Tibial artery (tissue), 4 donors: ENCODE results near the gene KLF18.

ENCODE experiments used
- DNase-seq, 2 donors: peaks; one replicate each; pipeline ENCODE4 v3.0.0-alpha.2; 2019
- H3K27ac ChIP-seq, 2 donors: fragments of 200-600 bp; sonication (generic) in 1 of 2; 1 replicate in 1 of 2; 2 replicates in 1 of 2; pipeline ENCODE4 v1.5.1; 2018 to 2019; ENCODE audit warnings: mild to moderate bottlenecking in 1 of 2
- H3K27me3 ChIP-seq, 2 donors: fragments of 200-600 bp; sonication (generic) in 1 of 2; one replicate each; pipeline versions ENCODE4 v1.5.1 to v1.6.0; 2016 to 2019
- H3K36me3 ChIP-seq, 3 donors: fragments of 200-600 bp; sonication (generic) in 2 of 3; one replicate each; pipeline ENCODE4 v1.5.1; 2016 to 2019; ENCODE audit warnings: mild to moderate bottlenecking in 2 of 3
- H3K4me1 ChIP-seq, 4 donors: fragments of 200-600 bp; sonication (generic) in 2 of 4; 1 replicate in 3 of 4; 2 replicates in 1 of 4; pipeline ENCODE4 v1.5.1; 2016 to 2019
- H3K4me3 ChIP-seq, 2 donors: fragments of 200-600 bp; sonication (generic) in 1 of 2; 1 replicate in 1 of 2; 2 replicates in 1 of 2; pipeline ENCODE4 v1.5.1; 2018 to 2019; ENCODE audit warnings: mild to moderate bottlenecking in 2 of 2
- H3K9me3 ChIP-seq, 3 donors: fragments of 200-600 bp; sonication (generic) in 1 of 3; one replicate each; pipeline ENCODE4 v1.5.1; 2016 to 2019
- intact Hi-C: fragments of 100-400 bp; cut with DNase I; formaldehyde crosslinking; loops from one replicate; pipeline ENCODE4 v1.15.0; 2023; ENCODE audit warnings: low total_unique reads
- TF ChIP-seq, protein P1 (sequence below), 2 experiments: fragments of 200-600 bp in 1 of 2; fragments of 450-650 bp in 1 of 2; IDR thresholded peaks; one replicate each; pipeline ENCODE4 v1.5.1; 2017 to 2019; ENCODE audit warnings: antibody characterized with exemption in 2 of 2, mild to moderate bottlenecking in 1 of 2, moderate library complexity in 1 of 2

The KLF18 gene

DNA sequence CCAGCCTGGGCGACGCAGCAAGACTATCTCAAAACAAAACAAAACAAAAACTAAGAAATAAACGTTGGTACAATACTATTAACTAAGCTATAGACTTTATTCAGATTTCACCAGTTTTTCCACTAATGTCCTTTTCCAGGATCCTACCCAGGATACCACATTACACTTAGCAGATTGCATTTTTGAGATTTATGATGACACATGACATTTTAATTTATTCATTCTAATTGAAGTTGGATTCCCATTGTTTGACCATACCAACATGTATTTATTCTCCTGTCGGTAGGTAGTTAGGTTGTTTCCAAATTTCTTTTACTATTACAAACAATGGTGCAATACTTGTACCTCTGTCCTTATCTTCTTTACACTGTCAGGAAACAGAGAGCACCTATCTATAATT is 29.6 kb downstream of the KLF18 start:
- intact Hi-C loops = no loop called here
- TF ChIP-seq, protein P1, sequence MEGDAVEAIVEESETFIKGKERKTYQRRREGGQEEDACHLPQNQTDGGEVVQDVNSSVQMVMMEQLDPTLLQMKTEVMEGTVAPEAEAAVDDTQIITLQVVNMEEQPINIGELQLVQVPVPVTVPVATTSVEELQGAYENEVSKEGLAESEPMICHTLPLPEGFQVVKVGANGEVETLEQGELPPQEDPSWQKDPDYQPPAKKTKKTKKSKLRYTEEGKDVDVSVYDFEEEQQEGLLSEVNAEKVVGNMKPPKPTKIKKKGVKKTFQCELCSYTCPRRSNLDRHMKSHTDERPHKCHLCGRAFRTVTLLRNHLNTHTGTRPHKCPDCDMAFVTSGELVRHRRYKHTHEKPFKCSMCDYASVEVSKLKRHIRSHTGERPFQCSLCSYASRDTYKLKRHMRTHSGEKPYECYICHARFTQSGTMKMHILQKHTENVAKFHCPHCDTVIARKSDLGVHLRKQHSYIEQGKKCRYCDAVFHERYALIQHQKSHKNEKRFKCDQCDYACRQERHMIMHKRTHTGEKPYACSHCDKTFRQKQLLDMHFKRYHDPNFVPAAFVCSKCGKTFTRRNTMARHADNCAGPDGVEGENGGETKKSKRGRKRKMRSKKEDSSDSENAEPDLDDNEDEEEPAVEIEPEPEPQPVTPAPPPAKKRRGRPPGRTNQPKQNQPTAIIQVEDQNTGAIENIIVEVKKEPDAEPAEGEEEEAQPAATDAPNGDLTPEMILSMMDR (IDR thresholded peaks at IDR 0.05) = no peak

DNA sequence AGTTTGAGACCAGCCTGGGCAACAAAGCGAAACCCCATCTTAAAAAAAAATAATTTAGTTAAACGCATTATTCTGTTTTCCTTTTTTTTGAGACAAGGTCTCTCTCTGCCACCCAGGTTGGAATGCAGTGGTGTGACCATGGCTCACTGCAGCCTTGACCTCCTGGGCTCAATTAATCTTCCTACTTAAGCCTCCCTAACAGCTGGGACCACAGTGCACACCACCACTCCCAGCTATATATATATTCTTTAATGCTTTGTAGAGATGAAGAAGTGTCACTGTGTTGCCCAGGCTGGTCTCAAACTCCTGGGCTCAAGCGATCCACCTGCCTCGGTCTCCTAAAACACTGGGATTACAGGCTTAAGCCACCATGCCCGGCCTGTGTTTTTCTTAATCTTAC is 30.5 kb downstream of the KLF18 start:
- intact Hi-C loops = no loop called here
- Histone ChIP-seq H3K27me3 (no peaks in the 10 kb centered on the region), H3K27ac (no peak overlapping the region), H3K9me3 (no peaks in the 10 kb centered on the region), H3K4me1 (no peaks in the 10 kb centered on the region), H3K4me3 (no peak overlapping the region), H3K36me3 (no peaks in the 10 kb centered on the region)
- TF ChIP-seq, protein P1 (IDR thresholded peaks at IDR 0.05) = no peak
- no peak for DNase-seq

More for the DNA sequence above, 29.6 kb downstream of the KLF18 start:
- Histone ChIP-seq H3K4me3 (no peak overlapping the region), H3K9me3 (no peaks in the 10 kb centered on the region), H3K27me3 (no peaks in the 10 kb centered on the region), H3K27ac (no peak overlapping the region), H3K36me3 (no peaks in the 10 kb centered on the region), H3K4me1 (no peaks in the 10 kb centered on the region)
- DNase-seq = no peak

DNA sequence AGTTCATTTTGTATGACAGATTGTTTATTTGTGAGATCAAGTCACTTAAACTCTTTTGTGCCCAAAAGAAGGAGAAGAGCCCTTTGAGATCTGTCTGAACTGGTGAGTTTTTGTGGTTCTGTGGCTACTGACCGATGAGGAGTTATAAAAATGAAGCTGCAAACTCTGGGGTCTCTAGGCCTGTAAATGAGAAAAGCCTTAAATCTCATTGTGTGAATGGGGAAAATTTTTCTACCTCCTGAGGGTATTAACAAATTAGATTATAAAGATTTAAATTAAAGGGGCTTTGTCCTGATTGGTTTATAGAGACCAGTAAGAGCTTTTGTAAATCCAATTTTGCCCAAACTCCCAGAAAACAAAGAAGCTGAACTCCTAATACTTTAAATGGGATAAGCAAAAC is 32.5 kb downstream of the KLF18 start:
- TF ChIP-seq, protein P1 (IDR thresholded peaks at IDR 0.05) = no peak
- H3K27me3 ChIP-seq = no peaks in the 10 kb centered on the region
- intact Hi-C loops = no loop called here
- H3K9me3 ChIP-seq = no peaks in the 10 kb centered on the region
- H3K27ac ChIP-seq = no peak overlapping the region
- H3K4me3 ChIP-seq = no peak overlapping the region
- H3K4me1 ChIP-seq = no peaks in the 10 kb centered on the region
- H3K36me3 ChIP-seq = no peaks in the 10 kb centered on the region
- no peak for DNase-seq

DNA sequence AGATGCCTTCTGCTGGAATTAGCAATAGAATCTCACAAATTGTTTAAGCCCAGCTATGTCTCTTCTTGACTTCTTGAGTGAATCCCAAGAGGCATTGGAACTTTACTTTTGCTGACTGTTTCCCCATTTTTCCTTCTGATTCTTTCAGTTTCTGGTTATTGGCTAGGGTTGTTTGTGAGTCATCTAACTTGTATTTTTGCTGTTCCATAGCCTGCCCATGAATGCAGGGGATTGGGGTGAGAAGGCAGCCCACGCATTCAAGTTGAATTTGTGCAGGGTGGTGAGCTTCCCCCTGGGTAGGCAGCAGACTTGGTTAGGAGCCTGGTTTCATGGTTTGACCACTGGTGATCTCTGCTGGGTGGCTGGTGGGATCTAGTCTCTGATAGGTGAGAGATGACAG is 33.2 kb downstream of the KLF18 start:
- DNase-seq = no peak

DNA sequence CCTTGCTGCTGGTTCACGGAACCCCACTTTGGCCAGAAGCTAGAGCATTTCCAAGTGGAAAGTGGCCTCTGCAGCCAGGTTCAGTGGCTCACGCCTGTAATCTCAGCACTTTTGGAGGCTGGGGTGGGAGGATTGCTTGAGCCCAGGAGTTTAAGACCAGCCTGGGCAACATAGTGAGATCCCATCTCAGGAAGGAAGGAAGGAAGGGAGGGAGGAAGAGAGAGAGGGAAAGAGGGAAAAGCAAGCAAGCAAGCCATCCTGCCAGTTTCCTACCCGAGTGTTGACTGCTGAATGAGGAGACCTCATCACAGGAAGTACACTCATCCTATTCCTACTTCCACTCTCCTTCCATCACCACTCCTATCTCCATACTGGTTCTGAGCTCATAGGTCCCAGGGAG is 35.6 kb downstream of the KLF18 start:
- H3K36me3 ChIP-seq = no peaks in the 10 kb centered on the region
- no peaks in the 10 kb centered on the region for H3K9me3 ChIP-seq
- no peaks in the 10 kb centered on the region for H3K27me3 ChIP-seq
- H3K4me1 ChIP-seq = no peaks in the 10 kb centered on the region
- no peak overlapping the region for H3K4me3 ChIP-seq
- TF ChIP-seq, protein P1 (IDR thresholded peaks at IDR 0.05) = no peak
- no peak overlapping the region for H3K27ac ChIP-seq
- DNase-seq = no peak
- intact Hi-C loops = no loop called here

More for the DNA sequence above, 33.2 kb downstream of the KLF18 start:
- Histone ChIP-seq H3K9me3 (no peaks in the 10 kb centered on the region), H3K36me3 (no peaks in the 10 kb centered on the region), H3K27ac (no peak overlapping the region), H3K27me3 (no peaks in the 10 kb centered on the region), H3K4me1 (no peaks in the 10 kb centered on the region), H3K4me3 (no peak overlapping the region)
- intact Hi-C loops = no loop called here
- TF ChIP-seq, protein P1 (IDR thresholded peaks at IDR 0.05) = no peak
